ENCODE results near the gene FCHSD2.
"Not testable (repeated sequence)": the region's sequence is repeated elsewhere in the genome, so short reads cannot be mapped to it uniquely, and the experiment has no call there.

FCHSD2 gene

DNA sequence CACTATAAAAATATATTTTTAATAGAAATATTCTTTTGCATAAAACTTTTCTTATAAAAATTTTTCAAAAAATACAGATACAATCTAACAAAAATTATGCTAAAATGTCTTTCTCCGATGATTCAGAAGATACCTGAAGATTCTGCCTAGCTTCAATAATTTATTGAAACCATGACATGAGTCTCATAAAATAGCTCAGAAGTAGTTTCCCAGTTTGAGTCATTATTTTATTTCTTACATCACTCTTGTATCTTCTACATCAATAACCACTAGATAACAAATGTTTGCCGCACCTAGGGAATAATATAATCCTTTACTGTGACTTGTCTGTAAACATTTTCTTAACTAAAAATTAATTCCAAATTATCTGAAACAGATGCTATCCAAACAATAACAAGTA is 158.6 kb downstream of the FCHSD2 start:
- TF ChIP-seq, protein P1, sequence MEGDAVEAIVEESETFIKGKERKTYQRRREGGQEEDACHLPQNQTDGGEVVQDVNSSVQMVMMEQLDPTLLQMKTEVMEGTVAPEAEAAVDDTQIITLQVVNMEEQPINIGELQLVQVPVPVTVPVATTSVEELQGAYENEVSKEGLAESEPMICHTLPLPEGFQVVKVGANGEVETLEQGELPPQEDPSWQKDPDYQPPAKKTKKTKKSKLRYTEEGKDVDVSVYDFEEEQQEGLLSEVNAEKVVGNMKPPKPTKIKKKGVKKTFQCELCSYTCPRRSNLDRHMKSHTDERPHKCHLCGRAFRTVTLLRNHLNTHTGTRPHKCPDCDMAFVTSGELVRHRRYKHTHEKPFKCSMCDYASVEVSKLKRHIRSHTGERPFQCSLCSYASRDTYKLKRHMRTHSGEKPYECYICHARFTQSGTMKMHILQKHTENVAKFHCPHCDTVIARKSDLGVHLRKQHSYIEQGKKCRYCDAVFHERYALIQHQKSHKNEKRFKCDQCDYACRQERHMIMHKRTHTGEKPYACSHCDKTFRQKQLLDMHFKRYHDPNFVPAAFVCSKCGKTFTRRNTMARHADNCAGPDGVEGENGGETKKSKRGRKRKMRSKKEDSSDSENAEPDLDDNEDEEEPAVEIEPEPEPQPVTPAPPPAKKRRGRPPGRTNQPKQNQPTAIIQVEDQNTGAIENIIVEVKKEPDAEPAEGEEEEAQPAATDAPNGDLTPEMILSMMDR (IDR thresholded peaks at IDR 0.05; ENCODE audit: control insufficient read depth, extremely low read depth, insufficient read depth), result no peak

DNA sequence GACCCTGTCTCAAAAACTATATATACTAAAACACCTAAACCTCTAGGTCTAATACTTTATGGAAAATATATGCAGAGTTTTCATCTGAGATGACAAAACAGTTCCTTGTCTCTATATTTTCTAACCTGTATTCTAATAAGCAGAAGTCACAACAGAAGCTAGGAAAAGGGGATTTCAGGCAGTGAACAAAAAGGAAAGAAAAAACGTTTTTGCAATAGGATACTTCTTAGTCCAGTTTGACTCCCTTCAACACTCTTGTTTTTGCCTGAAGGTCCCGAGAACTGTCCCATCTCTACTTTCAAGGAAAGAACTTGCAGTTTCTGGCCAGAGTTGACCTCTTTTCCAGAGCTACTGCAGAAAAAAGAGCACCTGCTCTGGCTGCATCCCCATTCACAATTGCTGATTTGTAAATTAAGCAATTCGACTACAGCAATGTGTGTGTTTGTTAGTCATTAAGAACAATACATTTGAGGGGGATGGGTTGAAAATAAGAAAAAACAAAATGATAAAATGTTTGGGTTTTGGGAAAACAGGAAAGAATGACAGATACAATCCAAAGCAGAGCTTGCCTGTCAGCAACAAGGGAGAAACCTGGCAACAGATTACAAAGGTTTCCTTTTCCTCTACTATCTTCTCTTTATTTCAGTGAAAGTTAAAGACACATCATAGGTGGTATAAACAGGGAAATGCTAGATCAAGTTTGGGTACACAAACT is 160.0 kb downstream of the FCHSD2 start:
- no peak for DNase-seq (ENCODE audit: low read depth)
- H3K4me3 ChIP-seq (ENCODE audit: low read depth, low read length), result no peak overlapping the region
- TF ChIP-seq, protein P1 (IDR thresholded peaks at IDR 0.05; ENCODE audit: control insufficient read depth, extremely low read depth, insufficient read depth), result no peak

More for the DNA sequence above, 158.6 kb downstream of the FCHSD2 start:
- H3K4me3 ChIP-seq (ENCODE audit: low read depth, low read length), result no peak overlapping the region
- DNase-seq (ENCODE audit: low read depth), result no peak

DNA sequence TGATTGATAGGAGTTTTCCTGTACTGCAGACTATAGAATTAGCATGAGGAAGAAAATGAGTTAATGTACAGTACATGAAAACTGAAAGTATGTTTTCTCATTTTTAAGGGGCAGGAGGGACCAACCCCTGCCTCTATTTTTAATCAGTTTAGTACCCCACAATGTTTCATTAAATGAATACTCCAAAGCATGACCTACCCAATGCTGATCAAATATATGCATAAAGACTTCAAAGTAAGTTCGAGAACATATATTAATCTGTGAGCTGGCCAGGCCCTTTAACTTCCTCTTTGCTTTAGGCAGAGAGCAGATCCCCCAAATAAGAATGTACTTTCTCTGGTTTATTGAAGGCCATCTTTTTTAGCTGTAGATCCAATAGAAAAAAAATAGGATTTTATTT is 161.0 kb downstream of the FCHSD2 start:
- no peak for DNase-seq (ENCODE audit: low read depth)
- TF ChIP-seq, protein P1 (IDR thresholded peaks at IDR 0.05; ENCODE audit: control insufficient read depth, extremely low read depth, insufficient read depth), result no peak
- H3K4me3 ChIP-seq (ENCODE audit: low read depth, low read length), result no peak overlapping the region

DNA sequence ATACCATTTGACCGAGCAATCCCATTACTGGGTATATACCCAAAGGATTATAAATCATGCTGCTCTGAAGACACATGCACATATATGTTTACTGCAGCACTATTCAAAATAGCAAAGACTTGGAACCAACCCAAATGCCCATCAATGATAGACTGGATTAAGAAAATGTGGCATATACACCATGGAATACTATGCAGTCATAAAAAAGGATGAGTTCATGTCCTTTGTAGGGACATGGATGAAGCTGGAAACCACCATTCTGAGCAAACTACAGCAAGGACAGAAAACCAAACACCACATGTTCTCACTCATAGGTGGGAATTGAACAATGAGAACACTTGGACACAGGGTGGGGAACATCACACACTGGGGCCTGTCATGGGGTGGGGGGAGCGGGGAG is 164.3 kb downstream of the FCHSD2 start:
- H3K4me3 ChIP-seq (ENCODE audit: low read depth, low read length); DNase-seq (ENCODE audit: low read depth): not testable (repeated sequence)

DNA sequence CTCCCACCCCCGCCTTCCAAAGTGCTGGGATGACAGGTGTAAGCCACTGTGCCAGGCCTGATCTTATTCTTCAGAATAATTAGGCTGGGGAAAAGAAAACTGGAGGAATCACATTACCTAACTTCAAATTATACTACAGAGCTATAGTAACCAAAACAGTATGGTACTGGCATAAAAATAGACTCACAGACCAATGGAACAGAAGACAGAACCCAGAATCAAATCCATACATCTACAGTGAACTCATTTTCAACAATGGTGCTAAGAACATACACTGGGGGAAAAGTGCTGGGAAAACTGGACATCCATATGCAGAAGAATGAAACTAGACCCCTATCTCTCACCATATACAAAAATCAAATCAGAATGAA is 165.6 kb downstream of the FCHSD2 start:
- not testable (repeated sequence) for H3K4me3 ChIP-seq (ENCODE audit: low read depth, low read length); DNase-seq (ENCODE audit: low read depth)

DNA sequence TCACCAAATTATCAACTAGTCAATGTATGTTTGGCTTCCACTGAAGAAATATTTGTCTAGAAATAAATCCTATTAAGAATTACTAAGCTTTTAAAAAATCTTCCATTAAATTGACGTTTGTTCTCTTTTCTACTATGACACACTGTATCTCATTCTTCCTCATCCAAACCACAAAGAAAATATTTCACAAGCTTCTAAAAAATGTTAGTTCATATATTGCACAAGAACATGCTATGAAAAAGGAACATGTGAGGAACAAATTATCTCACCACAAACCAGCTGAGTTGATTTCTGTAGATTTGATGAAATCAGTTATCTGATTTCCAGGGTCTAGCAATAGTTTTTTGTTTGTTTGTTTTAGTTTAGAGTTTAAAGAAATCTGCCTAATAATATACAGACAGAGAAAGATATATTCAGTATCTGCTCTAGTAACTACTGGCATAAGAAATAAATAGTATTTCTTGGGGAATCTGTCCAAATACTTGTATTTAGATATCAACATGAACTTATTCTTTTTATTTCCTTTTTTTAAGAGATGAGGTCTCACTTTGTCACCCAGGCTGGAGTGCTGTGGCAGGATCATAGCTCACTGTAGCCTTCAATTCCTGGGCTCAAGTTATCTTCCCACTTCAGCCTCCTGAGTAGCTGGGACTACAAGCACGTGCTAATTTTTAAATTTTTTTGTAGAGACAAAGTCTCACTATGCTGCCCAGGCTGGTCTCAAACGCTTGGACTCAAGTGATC is 166.2 kb downstream of the FCHSD2 start:
- H3K4me3 ChIP-seq (ENCODE audit: low read depth, low read length), result no peak overlapping the region
- TF ChIP-seq, protein P1 (IDR thresholded peaks at IDR 0.05; ENCODE audit: control insufficient read depth, extremely low read depth, insufficient read depth), result no peak
- no peak for DNase-seq (ENCODE audit: low read depth)

DNA sequence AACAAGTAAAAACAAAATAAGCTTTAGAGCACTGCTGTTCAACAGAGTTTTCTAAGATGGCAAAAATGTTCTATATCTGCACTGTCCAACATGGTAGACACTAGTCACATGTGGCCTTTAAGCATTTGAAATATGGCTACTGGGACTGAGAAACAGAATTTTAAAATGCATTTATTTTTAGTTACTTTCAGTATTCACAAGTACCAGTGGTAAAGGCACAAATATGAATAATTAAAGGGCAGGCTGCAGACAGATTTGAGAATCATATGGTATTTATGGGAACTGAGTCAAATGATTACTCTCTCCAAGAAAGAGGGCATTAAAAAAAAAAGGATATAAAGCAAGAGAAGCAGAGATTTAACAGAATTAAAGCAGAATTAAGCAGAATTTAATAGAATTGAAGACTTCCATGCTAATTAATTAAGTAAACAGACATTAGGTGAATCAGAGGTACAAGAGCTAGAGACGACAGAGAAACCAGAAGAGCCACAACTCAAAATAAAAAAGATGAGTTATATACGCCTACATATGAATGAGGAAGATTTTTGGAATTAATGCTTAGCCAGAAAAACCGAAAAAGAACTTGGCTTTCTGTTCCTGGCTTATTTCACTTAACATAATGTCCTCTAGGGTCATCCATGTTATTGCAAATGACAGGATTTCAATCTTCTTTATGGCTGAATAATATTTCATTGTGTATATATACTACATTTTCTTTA is 167.5 kb downstream of the FCHSD2 start:
- DNase-seq (ENCODE audit: low read depth), result no peak
- no peak overlapping the region for H3K4me3 ChIP-seq (ENCODE audit: low read depth, low read length)
- TF ChIP-seq, protein P1 (IDR thresholded peaks at IDR 0.05; ENCODE audit: control insufficient read depth, extremely low read depth, insufficient read depth), result no peak

All from LNCaP clone FGC (cell line).